Measurements from ENCODE around the gene CDH8.
"Not testable (repeated sequence)": the region's sequence is repeated elsewhere in the genome, so short reads cannot be mapped to it uniquely, and the experiment has no call there.

The CDH8 gene

GRCh38 chr16:61763991-61764390 is 272.2 kb downstream of the CDH8 start:
- no peaks in the 10 kb centered on the region for H3K4me1 ChIP-seq (ENCODE audit: control insufficient read depth, insufficient read depth, low read length, poor library complexity, severe bottlenecking)
- DNase-seq, result no peak
- no peaks in the 10 kb centered on the region for H3K36me3 ChIP-seq (ENCODE audit: control insufficient read depth, insufficient read depth, low read length)
- no peak overlapping the region for H3K4me3 ChIP-seq (ENCODE audit: insufficient read depth, low read depth, low read length, poor library complexity, severe bottlenecking)
- no peaks in the 10 kb centered on the region for H3K27me3 ChIP-seq (replicated peaks; ENCODE audit: control insufficient read depth, insufficient read depth, low read length, poor library complexity, severe bottlenecking)
- no peak overlapping the region for H3K27ac ChIP-seq (ENCODE audit: insufficient read depth, low read length, poor library complexity, severe bottlenecking)
- no peaks in the 10 kb centered on the region for H3K9me3 ChIP-seq (ENCODE audit: control insufficient read depth, low read length)

GRCh38 chr16:61763013-61763412 is 273.2 kb downstream of the CDH8 start:
- Histone ChIP-seq H3K27me3 (replicated peaks; ENCODE audit: control insufficient read depth, insufficient read depth, low read length, poor library complexity, severe bottlenecking) (no peaks in the 10 kb centered on the region), H3K4me1 (ENCODE audit: control insufficient read depth, insufficient read depth, low read length, poor library complexity, severe bottlenecking) (no peaks in the 10 kb centered on the region), H3K27ac (ENCODE audit: insufficient read depth, low read length, poor library complexity, severe bottlenecking) (no peak overlapping the region), H3K9me3 (ENCODE audit: control insufficient read depth, low read length) (no peaks in the 10 kb centered on the region), H3K4me3 (ENCODE audit: insufficient read depth, low read depth, low read length, poor library complexity, severe bottlenecking) (no peak overlapping the region), H3K36me3 (ENCODE audit: control insufficient read depth, insufficient read depth, low read length) (no peaks in the 10 kb centered on the region)
- DNase-seq, result no peak

- no peaks in the 10 kb centered on the region for H3K4me1 ChIP-seq (ENCODE audit: control insufficient read depth, insufficient read depth, low read length, poor library complexity, severe bottlenecking)
- no peak overlapping the region for H3K27ac ChIP-seq (ENCODE audit: insufficient read depth, low read length, poor library complexity, severe bottlenecking)
- no peaks in the 10 kb centered on the region for H3K27me3 ChIP-seq (replicated peaks; ENCODE audit: control insufficient read depth, insufficient read depth, low read length, poor library complexity, severe bottlenecking)
- no peak for DNase-seq
- H3K36me3 ChIP-seq (ENCODE audit: control insufficient read depth, insufficient read depth, low read length), result no peaks in the 10 kb centered on the region
- no peak overlapping the region for H3K4me3 ChIP-seq (ENCODE audit: insufficient read depth, low read depth, low read length, poor library complexity, severe bottlenecking)
- no peaks in the 10 kb centered on the region for H3K9me3 ChIP-seq (ENCODE audit: control insufficient read depth, low read length)
Measured at GRCh38 chr16:61730997-61731396, 305.2 kb downstream of the CDH8 start.

- no peak overlapping the region for H3K4me3 ChIP-seq (ENCODE audit: insufficient read depth, low read depth, low read length, poor library complexity, severe bottlenecking)
- no peaks in the 10 kb centered on the region for H3K9me3 ChIP-seq (ENCODE audit: control insufficient read depth, low read length)
- H3K27ac ChIP-seq (ENCODE audit: insufficient read depth, low read length, poor library complexity, severe bottlenecking), result no peak overlapping the region
- DNase-seq, result no peak
- no peaks in the 10 kb centered on the region for H3K27me3 ChIP-seq (replicated peaks; ENCODE audit: control insufficient read depth, insufficient read depth, low read length, poor library complexity, severe bottlenecking)
- H3K4me1 ChIP-seq (ENCODE audit: control insufficient read depth, insufficient read depth, low read length, poor library complexity, severe bottlenecking), result no peaks in the 10 kb centered on the region
- no peaks in the 10 kb centered on the region for H3K36me3 ChIP-seq (ENCODE audit: control insufficient read depth, insufficient read depth, low read length)
Measured at GRCh38 chr16:61726701-61727100, 309.5 kb downstream of the CDH8 start.

- Histone ChIP-seq H3K4me3 (ENCODE audit: insufficient read depth, low read depth, low read length, poor library complexity, severe bottlenecking) (no peak overlapping the region), H3K9me3 (ENCODE audit: control insufficient read depth, low read length) (no peaks in the 10 kb centered on the region), H3K4me1 (ENCODE audit: control insufficient read depth, insufficient read depth, low read length, poor library complexity, severe bottlenecking) (no peaks in the 10 kb centered on the region), H3K36me3 (ENCODE audit: control insufficient read depth, insufficient read depth, low read length) (no peaks in the 10 kb centered on the region), H3K27me3 (replicated peaks; ENCODE audit: control insufficient read depth, insufficient read depth, low read length, poor library complexity, severe bottlenecking) (no peaks in the 10 kb centered on the region), H3K27ac (ENCODE audit: insufficient read depth, low read length, poor library complexity, severe bottlenecking) (no peak overlapping the region)
- no peak for DNase-seq
Measured at GRCh38 chr16:61726125-61726524, 310.1 kb downstream of the CDH8 start.

- no peak for DNase-seq
- H3K36me3 ChIP-seq (ENCODE audit: control insufficient read depth, insufficient read depth, low read length), result no peaks in the 10 kb centered on the region
Measured at GRCh38 chr16:61721544-61721943, 314.7 kb downstream of the CDH8 start.

GRCh38 chr16:61715393-61715792 is 320.8 kb downstream of the CDH8 start:
- Histone ChIP-seq H3K27ac (ENCODE audit: insufficient read depth, low read length, poor library complexity, severe bottlenecking) (no peak overlapping the region), H3K27me3 (replicated peaks; ENCODE audit: control insufficient read depth, insufficient read depth, low read length, poor library complexity, severe bottlenecking) (no peaks in the 10 kb centered on the region), H3K9me3 (ENCODE audit: control insufficient read depth, low read length) (no peaks in the 10 kb centered on the region), H3K36me3 (ENCODE audit: control insufficient read depth, insufficient read depth, low read length) (no peaks in the 10 kb centered on the region), H3K4me3 (ENCODE audit: insufficient read depth, low read depth, low read length, poor library complexity, severe bottlenecking) (no peak overlapping the region), H3K4me1 (ENCODE audit: control insufficient read depth, insufficient read depth, low read length, poor library complexity, severe bottlenecking) (no peaks in the 10 kb centered on the region)
- DNase-seq, result no peak

More at GRCh38 chr16:61721544-61721943, 314.7 kb downstream of the CDH8 start:
- Histone ChIP-seq H3K4me3 (ENCODE audit: insufficient read depth, low read depth, low read length, poor library complexity, severe bottlenecking) (no peak overlapping the region), H3K9me3 (ENCODE audit: control insufficient read depth, low read length) (no peaks in the 10 kb centered on the region), H3K27me3 (replicated peaks; ENCODE audit: control insufficient read depth, insufficient read depth, low read length, poor library complexity, severe bottlenecking) (no peaks in the 10 kb centered on the region), H3K4me1 (ENCODE audit: control insufficient read depth, insufficient read depth, low read length, poor library complexity, severe bottlenecking) (no peaks in the 10 kb centered on the region), H3K27ac (ENCODE audit: insufficient read depth, low read length, poor library complexity, severe bottlenecking) (no peak overlapping the region)

GRCh38 chr16:61713787-61714186 is 322.5 kb downstream of the CDH8 start:
- Histone ChIP-seq H3K27me3 (replicated peaks; ENCODE audit: control insufficient read depth, insufficient read depth, low read length, poor library complexity, severe bottlenecking) (no peaks in the 10 kb centered on the region), H3K4me1 (ENCODE audit: control insufficient read depth, insufficient read depth, low read length, poor library complexity, severe bottlenecking) (no peaks in the 10 kb centered on the region), H3K36me3 (ENCODE audit: control insufficient read depth, insufficient read depth, low read length) (no peaks in the 10 kb centered on the region), H3K4me3 (ENCODE audit: insufficient read depth, low read depth, low read length, poor library complexity, severe bottlenecking) (no peak overlapping the region), H3K9me3 (ENCODE audit: control insufficient read depth, low read length) (peaks cover 6% of the 10 kb centered on the region), H3K27ac (ENCODE audit: insufficient read depth, low read length, poor library complexity, severe bottlenecking) (no peak overlapping the region)
- DNase-seq, result no peak

GRCh38 chr16:61699640-61700039 is 336.6 kb downstream of the CDH8 start:
- not testable (repeated sequence) for H3K4me3 ChIP-seq (ENCODE audit: insufficient read depth, low read depth, low read length, poor library complexity, severe bottlenecking); H3K27me3 ChIP-seq (replicated peaks; ENCODE audit: control insufficient read depth, insufficient read depth, low read length, poor library complexity, severe bottlenecking); H3K9me3 ChIP-seq (ENCODE audit: control insufficient read depth, low read length); H3K4me1 ChIP-seq (ENCODE audit: control insufficient read depth, insufficient read depth, low read length, poor library complexity, severe bottlenecking); H3K27ac ChIP-seq (ENCODE audit: insufficient read depth, low read length, poor library complexity, severe bottlenecking); DNase-seq; H3K36me3 ChIP-seq (ENCODE audit: control insufficient read depth, insufficient read depth, low read length)

- no peaks in the 10 kb centered on the region for H3K9me3 ChIP-seq (ENCODE audit: control insufficient read depth, low read length)
- H3K4me3 ChIP-seq (ENCODE audit: insufficient read depth, low read depth, low read length, poor library complexity, severe bottlenecking), result no peak overlapping the region
- DNase-seq, result no peak
- H3K4me1 ChIP-seq (ENCODE audit: control insufficient read depth, insufficient read depth, low read length, poor library complexity, severe bottlenecking), result no peaks in the 10 kb centered on the region
- H3K36me3 ChIP-seq (ENCODE audit: control insufficient read depth, insufficient read depth, low read length), result no peaks in the 10 kb centered on the region
- H3K27me3 ChIP-seq (replicated peaks; ENCODE audit: control insufficient read depth, insufficient read depth, low read length, poor library complexity, severe bottlenecking), result no peaks in the 10 kb centered on the region
- H3K27ac ChIP-seq (ENCODE audit: insufficient read depth, low read length, poor library complexity, severe bottlenecking), result no peak overlapping the region
Measured at GRCh38 chr16:61684541-61684940, 351.7 kb downstream of the CDH8 start.

- no peak overlapping the region for H3K27ac ChIP-seq (ENCODE audit: insufficient read depth, low read length, poor library complexity, severe bottlenecking)
- H3K4me1 ChIP-seq (ENCODE audit: control insufficient read depth, insufficient read depth, low read length, poor library complexity, severe bottlenecking), result no peaks in the 10 kb centered on the region
- H3K36me3 ChIP-seq (ENCODE audit: control insufficient read depth, insufficient read depth, low read length), result no peaks in the 10 kb centered on the region
- no peaks in the 10 kb centered on the region for H3K9me3 ChIP-seq (ENCODE audit: control insufficient read depth, low read length)
- no peaks in the 10 kb centered on the region for H3K27me3 ChIP-seq (replicated peaks; ENCODE audit: control insufficient read depth, insufficient read depth, low read length, poor library complexity, severe bottlenecking)
- no peak for DNase-seq
- H3K4me3 ChIP-seq (ENCODE audit: insufficient read depth, low read depth, low read length, poor library complexity, severe bottlenecking), result no peak overlapping the region
Measured at GRCh38 chr16:61681673-61682072, 354.6 kb downstream of the CDH8 start.

Measured in effector memory CD4-positive, alpha-beta T cell (primary cell).